CD4-positive, alpha-beta T cell treated with Interleukin-12 subunit alpha and Interleukin-12 subunit beta, for 1 hour (primary cell): Measurements from ENCODE around the gene PAK6.

Experiments used
- DNase-seq: peaks from one replicate; pipeline ENCODE4 v3.0.0-alpha.2; 2020

PAK6 gene

DNA sequence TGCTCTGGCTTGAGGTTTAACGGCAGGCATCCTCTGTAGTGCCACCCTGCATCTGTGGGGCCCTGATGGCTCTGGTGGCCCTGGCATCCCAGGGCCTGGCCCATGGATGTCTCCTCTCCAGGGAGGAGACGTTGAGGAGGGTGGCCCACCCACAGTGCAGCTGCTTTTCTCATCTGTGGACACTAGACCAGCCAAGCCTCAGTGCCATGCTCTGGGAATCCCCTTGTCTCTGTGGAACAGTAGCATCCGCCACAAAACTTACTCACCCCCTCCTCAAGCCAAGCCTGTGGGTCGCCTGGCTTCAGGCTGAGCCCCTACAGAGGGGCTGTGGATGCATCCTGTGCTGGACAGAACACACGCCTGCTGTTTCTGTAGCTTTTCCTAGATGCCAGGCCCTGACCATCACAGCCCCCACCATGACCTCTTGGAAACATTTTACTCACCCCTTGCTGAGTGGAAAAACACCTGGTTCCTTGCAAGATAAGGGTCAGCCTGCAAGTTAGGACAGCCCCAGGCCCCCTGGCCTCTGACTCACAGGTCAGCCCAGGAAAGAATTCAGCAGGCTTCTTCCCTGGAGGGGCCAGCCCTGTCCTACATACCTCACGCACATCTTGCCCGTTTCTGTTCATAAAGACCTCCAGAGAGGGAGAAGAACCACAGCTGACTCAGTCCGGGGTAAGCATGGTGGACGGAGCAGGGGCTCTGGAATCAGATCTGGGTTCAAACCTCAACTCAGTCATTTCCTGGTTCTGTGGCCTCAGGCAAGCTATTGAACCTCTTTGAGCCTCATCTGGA, 19.0 kb downstream of the PAK6 start:
- no peak for DNase-seq

DNA sequence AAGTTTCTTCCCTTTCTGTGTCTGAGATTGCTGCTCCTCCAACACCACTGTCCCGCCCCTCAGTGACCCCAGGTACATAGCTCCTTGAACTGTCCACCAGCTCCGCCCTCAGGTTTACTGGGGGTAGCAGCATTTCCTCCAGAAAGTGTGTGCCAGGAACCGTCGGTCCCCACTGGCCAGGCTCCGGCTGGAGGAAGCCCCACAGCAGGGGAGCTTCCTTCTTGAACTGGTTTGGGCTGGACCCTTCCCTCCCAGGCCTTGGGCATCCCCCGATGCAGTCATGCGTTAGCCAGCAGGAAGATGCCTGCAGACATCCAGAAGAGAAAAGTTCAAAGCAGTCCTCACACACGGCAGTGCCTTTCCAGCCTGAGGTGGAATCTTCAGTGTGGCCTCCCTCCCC, 19.7 kb downstream of the PAK6 start:
- DNase-seq = no peak

DNA sequence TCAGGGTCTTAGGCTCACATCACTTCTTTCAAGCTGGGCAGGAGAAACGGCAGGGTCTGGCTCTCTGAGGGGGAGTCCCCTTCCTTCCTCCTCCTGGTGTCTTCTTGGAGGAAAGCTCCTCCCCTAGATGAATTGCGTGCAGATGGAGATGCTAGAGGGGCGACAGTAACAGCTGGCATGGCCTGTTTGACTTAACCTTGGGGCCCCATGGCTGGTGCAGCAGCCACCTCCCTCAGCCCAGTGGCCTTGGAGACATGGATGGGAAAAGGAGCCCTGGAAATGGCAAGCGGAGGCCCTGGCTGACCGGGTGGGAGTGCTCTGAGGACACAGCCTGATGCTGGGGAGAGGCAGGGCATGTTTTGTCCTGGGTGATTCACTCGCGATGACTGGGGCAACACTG, 20.2 kb downstream of the PAK6 start:
- DNase-seq = no peak

DNA sequence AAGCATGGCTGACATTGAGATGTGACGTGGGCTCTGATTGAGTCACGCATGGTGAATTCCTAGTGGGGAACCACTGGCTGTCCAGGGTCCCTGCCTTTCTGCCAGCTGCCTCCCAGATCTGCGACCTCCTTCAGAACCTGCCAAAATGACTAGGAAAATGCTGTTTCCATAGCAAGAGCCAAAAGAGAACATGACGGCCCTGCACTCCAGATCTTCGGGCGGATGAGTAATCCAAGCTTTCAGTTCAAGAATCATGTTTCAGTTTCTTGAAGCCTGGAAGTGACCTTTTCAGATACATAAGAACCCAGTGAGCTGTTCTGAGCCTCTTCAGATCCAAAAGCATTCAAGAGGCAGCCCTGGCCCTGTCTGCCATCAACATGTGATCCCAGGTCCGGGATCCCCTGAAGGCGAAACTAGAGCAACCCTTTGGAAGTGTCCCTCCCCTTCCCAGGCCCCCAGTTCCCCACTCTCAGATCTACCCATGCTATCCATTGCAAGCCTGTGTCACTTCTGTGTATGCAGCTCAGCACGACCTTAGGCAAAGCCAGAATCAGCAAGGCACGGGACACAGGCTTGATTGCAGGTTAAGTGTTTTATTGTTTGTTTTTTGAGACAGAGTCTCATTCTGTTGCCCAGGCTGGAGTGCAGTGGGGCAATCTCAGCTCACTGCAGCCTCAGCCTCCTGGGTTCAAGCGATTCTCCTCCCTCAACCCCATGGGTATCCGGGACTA, 24.3 kb downstream of the PAK6 start:
- DNase-seq = no peak

DNA sequence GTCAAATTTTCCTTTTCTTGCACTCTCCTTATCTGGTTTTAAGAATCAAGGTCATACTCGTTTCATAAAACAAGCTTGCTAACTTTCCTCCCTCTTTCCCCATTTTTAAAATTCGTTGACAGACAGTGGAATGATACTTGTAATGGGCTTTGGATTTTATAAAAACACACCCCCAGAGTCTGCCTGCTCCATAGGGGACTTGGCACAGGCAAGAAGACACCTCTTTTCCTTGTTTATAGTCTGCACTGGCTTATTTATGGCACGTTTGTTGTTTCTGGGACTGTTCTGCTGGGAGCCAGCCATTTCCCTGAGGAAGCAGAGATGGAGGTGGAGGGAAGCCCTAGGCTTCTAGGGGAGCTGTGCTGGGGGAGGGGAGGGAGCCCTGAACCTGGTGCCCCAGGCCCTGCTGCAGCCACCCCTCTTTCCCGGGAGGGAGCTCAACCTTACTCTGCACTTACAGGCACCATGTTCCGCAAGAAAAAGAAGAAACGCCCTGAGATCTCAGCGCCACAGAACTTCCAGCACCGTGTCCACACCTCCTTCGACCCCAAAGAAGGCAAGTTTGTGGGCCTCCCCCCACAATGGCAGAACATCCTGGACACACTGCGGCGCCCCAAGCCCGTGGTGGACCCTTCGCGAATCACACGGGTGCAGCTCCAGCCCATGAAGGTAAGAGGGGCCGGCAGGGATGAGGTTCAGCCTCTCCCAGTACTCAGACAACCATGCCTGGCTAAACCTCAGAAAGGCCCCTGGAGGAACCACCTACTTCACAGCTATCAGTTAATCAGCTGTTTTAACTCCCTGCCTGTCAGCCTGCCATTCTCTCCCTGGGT, 25.7 kb downstream of the PAK6 start:
- no peak for DNase-seq

DNA sequence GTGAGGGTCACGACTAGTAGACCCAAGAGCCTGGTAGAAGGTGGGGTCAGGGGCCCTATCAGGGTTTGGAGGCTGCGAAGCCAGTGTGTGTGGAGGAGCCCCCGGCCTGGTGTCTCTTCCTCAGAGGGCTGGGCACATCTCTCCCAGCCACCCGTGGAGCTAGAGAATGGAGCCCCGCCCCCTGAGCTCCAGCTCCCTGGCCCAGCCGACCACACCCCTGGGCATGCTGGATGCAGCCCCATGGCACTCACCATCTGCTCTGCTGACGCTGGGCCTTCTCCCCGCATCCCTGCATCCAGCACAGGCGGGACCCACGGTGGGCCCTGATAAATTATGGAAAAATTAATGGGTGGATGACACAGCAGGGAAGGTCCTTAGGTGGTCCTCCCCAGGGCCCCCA, 26.5 kb downstream of the PAK6 start:
- no peak for DNase-seq

DNA sequence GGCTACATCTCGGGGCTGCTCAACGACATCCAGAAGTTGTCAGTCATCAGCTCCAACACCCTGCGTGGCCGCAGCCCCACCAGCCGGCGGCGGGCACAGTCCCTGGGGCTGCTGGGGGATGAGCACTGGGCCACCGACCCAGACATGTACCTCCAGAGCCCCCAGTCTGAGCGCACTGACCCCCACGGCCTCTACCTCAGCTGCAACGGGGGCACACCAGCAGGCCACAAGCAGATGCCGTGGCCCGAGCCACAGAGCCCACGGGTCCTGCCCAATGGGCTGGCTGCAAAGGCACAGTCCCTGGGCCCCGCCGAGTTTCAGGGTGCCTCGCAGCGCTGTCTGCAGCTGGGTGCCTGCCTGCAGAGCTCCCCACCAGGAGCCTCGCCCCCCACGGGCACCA, 27.0 kb downstream of the PAK6 start:
- no peak for DNase-seq

DNA sequence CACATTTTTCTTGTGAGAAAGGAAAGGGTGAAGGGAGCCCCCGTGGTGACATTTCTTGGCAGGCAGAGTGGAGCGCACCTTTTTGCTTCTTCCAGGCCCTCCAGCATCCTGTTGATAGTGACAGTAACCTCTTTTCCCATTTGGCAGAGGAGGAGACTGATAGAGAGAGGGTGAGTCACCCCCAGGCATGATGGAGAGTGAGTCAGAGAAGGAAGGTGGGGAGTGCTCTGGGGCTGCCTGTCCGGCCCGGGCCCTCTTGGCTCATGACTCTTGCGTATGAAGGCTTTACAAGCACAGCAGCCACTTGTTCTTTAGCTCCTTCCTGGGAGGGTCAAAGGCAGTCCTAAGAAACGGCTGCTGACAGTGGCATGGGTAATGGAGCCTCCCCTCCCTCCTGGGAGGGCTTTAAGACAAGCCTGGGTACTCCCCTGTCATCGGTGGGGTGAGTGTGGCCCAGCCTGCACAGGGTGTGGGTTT, 28.0 kb downstream of the PAK6 start:
- no peak for DNase-seq

DNA sequence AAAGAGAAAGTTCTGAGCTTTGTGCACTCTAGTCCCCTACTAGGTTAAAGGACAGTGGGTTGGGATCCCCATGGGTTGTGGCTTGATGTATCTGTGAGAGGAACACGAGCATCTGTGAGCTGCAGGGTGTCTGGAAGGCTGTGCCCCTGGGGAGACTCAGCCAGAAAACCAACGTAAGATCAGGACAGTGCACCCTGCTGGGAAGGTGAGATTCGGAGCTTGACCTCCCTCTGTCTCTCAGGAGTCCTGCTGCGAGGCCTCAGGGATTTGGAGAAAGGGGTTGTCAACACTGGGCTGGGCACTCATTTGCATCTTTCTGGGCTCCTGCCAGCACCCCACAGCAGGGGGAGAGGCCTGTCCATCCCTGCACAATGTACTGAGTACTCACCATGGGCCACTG, 28.8 kb downstream of the PAK6 start:
- no peak for DNase-seq

DNA sequence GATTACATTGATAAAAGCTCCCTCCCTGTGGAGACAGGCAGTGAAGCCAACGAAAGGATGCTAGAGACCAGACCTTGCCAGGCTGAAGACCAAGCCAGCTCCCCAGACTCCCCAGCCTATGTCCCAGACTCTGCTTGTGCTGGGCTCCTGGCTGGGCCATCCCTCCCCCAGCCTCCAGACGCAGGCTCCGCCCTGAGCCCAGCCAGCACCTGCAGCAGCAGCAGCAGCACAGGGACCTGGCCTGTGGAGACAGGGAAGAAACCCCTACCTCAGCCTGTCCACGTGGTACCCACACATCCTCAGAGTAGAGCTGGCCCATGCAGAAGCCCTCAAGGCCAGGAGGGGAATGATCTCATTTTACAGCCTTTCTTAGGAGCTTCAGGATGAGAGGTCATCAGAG, 30.7 kb downstream of the PAK6 start:
- no peak for DNase-seq

DNA sequence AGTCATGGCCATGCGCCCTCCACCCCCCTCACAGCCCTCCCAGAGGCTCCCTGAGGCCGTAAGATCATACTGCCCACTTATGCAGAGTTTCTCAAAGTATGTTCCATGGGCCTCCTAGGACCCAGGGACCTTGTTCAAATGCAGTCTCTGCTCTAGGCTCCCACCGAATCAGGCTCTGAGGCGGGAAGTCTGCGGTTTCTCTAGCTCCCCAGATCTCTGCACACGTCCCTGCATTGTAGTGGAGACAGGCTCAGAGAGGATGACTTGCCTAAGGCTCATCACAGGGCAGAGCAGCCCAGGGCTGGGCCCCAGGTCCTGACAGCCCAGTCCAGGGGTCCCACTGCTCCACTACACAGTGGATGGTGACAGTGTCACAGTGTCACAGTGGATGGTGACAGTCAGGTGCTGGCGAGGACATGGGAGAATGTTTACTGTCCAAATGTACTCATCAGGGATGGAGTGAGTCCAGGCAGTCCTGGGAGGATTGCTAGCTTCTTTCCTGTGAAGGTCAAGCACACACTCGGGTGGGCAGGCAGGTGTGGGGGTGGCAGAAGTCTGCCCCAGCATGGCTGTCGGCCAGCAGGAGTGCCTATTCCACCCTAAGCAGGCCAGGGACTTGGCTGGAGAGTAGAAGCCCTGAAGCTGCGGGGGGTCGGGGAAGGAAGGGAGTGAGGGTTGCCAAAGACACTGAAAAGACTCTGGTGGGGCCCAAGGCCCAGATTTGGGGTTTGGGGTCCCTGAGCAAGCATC, 31.6 kb downstream of the PAK6 start:
- no peak for DNase-seq

DNA sequence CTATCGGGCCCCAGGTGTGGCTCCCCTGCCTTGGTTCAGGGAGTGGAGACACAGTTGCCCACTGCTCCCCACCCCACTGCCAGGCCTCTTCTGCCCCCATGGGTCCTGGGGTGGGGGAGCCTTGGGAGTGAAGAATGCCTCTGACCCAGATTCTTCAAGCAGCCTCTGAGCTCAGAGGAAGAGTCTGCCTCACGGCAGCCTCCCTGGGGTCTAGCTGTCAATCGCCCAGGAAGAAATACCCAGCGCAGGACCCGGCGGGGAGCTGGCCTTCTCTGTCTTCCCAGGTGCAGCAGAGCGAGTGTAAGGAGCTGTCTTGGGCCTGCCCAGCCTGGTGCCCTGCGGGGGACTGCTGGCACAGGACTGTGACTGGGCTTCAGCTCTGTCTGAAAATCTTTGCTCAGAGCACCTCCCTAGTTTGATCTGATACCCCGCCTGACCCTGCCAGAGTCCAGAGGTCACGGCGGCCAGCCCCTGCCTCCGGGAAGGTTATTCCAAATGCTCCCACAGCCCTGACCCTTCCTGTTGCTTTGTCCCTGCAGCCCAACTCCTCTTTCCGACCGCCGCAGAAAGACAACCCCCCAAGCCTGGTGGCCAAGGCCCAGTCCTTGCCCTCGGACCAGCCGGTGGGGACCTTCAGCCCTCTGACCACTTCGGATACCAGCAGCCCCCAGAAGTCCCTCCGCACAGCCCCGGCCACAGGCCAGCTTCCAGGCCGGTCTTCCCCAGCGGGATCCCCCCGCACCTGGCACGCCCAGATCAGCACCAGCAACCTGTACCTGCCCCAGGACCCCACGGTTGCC, 33.0 kb downstream of the PAK6 start:
- DNase-seq = no peak

DNA sequence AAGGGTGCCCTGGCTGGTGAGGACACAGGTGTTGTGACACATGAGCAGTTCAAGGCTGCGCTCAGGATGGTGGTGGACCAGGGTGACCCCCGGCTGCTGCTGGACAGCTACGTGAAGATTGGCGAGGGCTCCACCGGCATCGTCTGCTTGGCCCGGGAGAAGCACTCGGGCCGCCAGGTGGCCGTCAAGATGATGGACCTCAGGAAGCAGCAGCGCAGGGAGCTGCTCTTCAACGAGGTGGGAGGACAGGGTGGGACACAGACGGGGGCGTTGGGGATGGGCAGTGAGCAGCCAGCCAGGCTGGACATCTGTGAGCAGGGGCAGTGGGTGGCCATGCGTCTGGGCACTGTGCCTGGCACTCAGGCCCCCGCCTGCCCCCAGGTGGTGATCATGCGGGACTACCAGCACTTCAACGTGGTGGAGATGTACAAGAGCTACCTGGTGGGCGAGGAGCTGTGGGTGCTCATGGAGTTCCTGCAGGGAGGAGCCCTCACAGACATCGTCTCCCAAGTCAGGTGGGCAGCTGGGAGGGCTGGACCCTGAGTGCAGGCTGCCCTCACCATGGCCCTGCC, 33.7 kb downstream of the PAK6 start:
- DNase-seq = no peak

DNA sequence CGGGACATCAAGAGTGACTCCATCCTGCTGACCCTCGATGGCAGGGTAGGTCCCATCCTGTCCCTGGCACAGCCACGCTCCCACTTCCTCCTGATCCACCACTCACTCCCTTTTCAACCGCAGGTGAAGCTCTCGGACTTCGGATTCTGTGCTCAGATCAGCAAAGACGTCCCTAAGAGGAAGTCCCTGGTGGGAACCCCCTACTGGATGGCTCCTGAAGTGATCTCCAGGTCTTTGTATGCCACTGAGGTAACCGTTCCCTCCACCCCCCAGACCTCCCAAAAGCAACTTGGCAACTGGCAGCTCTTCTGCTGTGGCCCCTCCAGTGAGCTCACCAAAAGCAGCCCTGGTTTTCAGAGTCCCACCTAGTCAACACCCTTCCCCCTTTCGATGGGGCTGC, 34.6 kb downstream of the PAK6 start:
- no peak for DNase-seq

DNA sequence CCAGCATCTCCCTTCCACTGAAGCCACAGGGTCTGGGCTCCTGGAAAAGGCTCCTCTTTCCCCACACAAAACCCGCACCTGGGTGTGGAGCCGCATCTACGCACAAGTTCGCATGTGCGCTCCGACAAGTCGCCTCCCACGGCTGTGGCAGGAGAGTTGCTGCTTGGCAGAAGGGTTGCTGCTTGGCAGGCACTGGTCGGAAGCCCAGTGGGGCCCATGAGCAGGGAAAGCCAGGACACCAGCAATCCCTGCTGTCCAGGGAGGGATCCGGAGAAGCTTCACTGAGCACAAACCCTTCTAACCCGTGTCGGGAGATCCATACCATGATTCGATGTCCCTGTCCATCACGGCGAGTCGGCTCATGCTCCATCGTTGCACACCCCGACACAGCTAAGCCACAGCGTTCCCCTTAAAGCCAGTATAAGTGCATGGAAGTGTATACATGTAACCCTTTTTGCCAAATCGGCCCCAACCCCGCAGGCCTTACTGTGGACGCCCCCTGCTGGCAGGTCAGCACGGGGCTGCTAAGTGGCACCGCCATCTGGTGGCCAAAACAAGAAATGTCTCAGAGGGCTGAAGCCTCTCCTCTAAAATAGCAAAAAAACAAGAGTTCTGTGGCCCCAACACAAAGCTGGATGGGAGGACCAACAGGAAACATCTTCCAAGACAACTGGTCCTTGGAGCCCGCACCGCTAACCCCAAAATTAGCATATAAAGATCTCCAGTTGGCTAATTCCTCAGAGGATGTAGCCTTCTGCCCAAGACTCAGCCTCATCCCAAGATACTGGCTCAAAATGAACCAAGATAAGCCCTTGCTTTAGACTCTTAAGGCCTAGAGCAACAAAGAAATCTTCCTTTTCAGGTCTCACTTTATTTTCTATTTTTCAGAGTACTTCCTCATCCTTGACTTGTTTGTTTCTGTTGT, 35.7 kb downstream of the PAK6 start:
- peak; percentile 89 for DNase-seq

DNA sequence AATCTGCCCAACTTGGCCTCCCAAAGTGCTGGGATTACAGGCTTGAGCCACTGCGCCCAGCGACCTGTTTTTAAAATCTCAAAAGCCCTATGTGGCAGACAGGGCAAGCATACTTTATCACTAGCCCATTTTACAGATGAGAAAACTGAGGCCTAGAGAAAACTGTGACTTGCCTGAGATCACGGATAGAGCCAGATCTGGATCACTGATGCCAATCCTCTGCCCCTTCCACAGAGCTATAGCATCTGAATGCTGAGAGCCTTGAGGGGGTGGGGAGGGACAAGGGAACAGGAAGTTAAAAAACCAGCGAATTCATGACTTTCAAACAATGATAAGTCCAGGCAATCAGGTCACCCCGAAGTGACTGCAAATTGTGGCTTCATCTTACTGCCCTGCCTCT, 36.7 kb downstream of the PAK6 start:
- no peak for DNase-seq

DNA sequence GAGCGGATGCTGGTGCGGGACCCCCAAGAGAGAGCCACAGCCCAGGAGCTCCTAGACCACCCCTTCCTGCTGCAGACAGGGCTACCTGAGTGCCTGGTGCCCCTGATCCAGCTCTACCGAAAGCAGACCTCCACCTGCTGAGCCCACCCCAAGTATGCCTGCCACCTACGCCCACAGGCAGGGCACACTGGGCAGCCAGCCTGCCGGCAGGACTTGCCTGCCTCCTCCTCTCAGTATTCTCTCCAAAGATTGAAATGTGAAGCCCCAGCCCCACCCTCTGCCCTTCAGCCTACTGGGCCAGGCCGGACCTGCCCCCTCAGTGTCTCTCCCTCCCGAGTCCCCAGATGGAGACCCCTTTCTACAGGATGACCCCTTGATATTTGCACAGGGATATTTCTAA, 37.1 kb downstream of the PAK6 start:
- no peak for DNase-seq

DNA sequence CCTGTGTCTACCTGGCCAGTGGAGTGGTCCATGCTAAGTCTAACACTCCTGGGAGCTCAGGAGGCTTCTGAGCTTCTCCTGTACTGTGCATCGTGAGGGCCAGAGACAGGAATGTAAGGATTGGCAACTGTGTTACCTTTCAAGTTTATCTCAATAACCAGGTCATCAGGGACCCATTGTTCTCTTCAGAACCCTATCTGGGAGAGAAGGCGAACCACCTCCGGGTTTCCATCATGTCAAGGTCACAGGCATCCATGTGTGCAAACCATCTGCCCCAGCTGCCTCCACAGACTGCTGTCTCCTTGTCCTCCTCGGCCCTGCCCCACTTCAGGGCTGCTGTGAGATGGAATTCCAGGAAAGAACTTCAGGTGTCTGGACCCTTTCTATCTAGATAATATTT, 38.1 kb downstream of the PAK6 start:
- no peak for DNase-seq

DNA sequence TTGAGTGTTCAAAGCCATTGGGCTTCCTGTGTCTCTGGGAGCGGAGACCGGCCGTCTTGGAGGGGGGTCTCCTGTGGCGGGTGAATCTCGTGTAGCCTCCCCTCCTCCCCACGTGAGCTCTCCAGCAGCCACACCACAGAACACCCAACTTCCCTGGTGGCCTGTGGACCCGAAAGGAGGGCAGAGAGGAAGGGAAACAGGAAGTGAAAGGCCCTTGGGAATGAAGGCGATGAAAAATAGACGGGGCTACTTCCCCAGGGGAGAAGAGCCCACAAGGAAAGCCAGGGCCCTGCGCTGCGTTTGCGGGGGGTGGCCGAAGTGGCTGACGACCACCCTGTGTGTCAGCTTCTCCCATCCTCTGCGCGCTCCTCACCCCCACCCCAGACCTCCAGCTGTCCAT, 38.6 kb downstream of the PAK6 start:
- DNase-seq = no peak

DNA sequence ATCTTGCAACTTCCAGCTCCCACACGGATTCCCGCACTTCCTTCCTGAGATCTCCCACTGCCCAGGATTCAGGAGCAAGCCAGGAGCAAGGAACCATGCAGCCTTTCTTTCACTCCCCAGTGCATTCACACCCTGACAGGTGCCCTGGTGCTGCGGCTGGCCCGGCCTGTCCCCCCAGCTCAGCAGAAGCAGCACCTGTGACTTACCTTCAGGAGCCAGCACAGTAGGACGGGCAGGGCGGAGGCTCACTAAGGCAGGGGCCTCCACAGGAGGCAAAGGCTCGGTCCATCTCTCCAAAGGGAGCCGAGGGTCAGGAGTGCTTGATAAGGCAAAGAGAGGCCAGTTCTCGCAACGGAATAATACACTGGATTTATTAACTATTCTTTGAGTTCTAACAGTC, 39.2 kb downstream of the PAK6 start:
- no peak for DNase-seq
